Activated T-cell treated with anti-CD3 and anti-CD28 coated beads, Interleukin-2, amount 50 U/mL, for 4 hours (primary cell): ENCODE results near the gene PIGR. TPM values are rescaled to one million over a fixed set of nuclear protein-coding genes. Genes with fewer than 3 reads are reported as not detected.
A peak's percentile ranks its signal among the peaks of the same experiment; 100 is the strongest.

Experiments used
- ATAC-seq, 2 donors: fragments of 200-7000 bp; cut with Tn5 transposase; one replicate each; pipeline ENCODE4 v1.10.0; 2021
- DNase-seq: peaks from one replicate; pipeline ENCODE4 v3.0.0-alpha.2; 2020
- H3K27me3 Mint-ChIP-seq: one replicate; pipeline ENCODE4 v1.8.0; 2021; ENCODE audit warnings: low read depth, mixed read lengths
- H3K36me3 Mint-ChIP-seq: one replicate; pipeline ENCODE4 v1.8.0; 2022; ENCODE audit warnings: mixed read lengths; ENCODE audit not compliant: insufficient read depth
- H3K4me1 Mint-ChIP-seq: one replicate; pipeline ENCODE4 v1.8.0; 2021; ENCODE audit warnings: low read depth, mixed read lengths
- H3K4me3 Mint-ChIP-seq: one replicate; pipeline ENCODE4 v1.8.0; 2021; ENCODE audit warnings: mild to moderate bottlenecking, moderate library complexity, mixed read lengths
- H3K9me3 Mint-ChIP-seq: one replicate; pipeline ENCODE4 v1.8.0; 2021; ENCODE audit warnings: mixed read lengths
- total RNA-seq, 3 donors: library from RNA; stranded (reverse); gene quantifications; one replicate each; pipeline ENCODE4 v1.2.1, GENCODE V29; 2021

The PIGR gene, protein sequence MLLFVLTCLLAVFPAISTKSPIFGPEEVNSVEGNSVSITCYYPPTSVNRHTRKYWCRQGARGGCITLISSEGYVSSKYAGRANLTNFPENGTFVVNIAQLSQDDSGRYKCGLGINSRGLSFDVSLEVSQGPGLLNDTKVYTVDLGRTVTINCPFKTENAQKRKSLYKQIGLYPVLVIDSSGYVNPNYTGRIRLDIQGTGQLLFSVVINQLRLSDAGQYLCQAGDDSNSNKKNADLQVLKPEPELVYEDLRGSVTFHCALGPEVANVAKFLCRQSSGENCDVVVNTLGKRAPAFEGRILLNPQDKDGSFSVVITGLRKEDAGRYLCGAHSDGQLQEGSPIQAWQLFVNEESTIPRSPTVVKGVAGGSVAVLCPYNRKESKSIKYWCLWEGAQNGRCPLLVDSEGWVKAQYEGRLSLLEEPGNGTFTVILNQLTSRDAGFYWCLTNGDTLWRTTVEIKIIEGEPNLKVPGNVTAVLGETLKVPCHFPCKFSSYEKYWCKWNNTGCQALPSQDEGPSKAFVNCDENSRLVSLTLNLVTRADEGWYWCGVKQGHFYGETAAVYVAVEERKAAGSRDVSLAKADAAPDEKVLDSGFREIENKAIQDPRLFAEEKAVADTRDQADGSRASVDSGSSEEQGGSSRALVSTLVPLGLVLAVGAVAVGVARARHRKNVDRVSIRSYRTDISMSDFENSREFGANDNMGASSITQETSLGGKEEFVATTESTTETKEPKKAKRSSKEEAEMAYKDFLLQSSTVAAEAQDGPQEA
- total RNA-seq = 1 to 10 TPM; 1.6 to 3.0 (median 1.8) TPM

DNA sequence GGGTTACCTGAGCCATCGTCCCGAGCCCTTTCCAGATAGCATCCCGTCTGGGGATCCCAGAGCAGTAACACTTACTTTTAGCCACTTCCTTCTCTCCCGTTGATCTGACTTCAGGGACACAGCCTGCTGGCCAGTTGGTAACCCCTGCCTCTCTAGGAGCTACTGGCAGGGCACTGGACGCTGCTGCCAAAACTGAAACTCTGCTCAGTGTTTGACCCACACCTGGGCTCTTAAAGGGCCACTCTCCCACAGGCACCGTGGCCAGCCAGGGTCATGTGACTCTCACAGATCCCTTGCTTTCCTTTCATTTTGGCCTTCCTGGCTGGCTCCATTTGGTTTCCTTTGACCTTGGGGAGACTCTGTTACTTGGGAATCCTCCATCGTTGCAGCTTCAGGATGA, at the start of gene PIGR:
PIGR (minus strand) TSS at position 206 of the 400 bp plus-strand sequence. CDS start 5,935 bp downstream, outside the sequence.
- H3K4me3 Mint-ChIP-seq = no peak within 1 kb of the TSS
- no peaks in the 10 kb centered on the region for H3K27me3 Mint-ChIP-seq
- ATAC-seq (no peak), DNase-seq (no peak)
- no peaks in the 10 kb centered on the region for H3K36me3 Mint-ChIP-seq
- no peaks in the 10 kb centered on the region for H3K4me1 Mint-ChIP-seq
- H3K9me3 Mint-ChIP-seq = no peaks in the 10 kb centered on the region

DNA sequence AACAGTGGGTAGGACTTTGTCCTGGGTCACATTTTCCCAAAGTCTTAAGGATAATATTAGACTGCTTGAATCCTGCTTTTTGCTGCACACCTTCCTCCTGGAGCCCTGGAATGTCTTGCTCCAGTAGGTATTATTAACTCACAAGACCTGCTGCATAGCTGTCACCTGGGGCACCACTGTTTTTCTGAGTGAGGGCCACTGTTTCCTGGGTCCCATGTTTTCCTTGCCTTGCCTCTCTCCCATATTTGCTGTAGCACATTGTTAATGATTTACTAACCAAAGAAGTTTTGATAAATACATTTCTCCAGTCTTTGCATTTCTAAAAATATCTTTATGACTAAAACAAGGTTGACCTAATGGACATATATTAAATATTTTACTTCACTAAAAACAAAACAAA, 46.5 kb upstream of the PIGR start:
- DNase-seq (no peak), ATAC-seq (no peak)
- Mint-ChIP-seq H3K4me3 (no peak overlapping the region), H3K4me1 (no peaks in the 10 kb centered on the region), H3K27me3 (peaks cover 26% of the 10 kb centered on the region), H3K9me3 (no peaks in the 10 kb centered on the region), H3K36me3 (no peaks in the 10 kb centered on the region)

DNA sequence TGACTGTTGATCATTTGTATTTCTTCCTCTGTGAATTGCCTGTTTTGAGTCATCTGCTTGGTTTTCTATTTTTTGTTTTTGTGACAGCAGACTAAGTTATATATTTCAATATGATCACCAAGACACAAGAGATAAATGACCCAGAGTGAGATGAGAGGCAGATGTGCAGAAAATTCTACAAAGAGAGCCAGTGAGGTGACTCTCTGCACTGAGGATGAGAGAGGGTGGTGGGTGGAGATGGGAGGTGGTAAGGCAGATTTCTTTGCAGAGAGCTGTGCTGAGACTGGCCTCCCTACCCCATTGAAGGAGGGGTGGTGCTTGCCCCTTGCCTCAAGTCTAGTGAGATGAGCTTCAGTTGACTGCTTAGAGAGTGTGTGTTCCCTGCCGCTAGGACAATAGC, 41.6 kb upstream of the PIGR start:
- H3K27me3 Mint-ChIP-seq = peaks cover 23% of the 10 kb centered on the region
- no peak overlapping the region for H3K4me3 Mint-ChIP-seq
- DNase-seq = no peak
- no peaks in the 10 kb centered on the region for H3K4me1 Mint-ChIP-seq
- H3K36me3 Mint-ChIP-seq = no peaks in the 10 kb centered on the region
- no peaks in the 10 kb centered on the region for H3K9me3 Mint-ChIP-seq
- no peak for ATAC-seq

DNA sequence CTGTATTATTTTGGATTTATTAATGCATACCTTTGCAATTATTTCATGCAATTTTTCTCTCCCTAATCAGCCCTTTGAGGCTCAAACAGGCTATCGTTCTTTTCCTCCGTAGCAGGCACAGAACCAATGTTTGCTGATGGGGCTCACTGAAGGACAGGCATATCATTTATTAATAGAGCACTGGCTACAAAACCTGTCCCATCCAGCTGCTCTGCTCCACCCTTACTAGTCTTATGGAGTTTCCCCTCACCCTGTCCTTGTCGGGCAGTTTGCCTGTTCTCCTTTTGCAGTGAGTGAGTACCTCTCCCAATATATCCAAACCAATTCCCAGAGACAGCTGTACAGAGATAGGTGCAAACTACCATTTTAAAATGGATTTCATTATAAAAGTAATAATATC, 40.6 kb upstream of the PIGR start:
- DNase-seq = no peak
- ATAC-seq = no peak
- Mint-ChIP-seq H3K27me3 (peaks cover 15% of the 10 kb centered on the region), H3K4me1 (no peaks in the 10 kb centered on the region), H3K4me3 (no peak overlapping the region), H3K36me3 (no peaks in the 10 kb centered on the region), H3K9me3 (no peaks in the 10 kb centered on the region)

DNA sequence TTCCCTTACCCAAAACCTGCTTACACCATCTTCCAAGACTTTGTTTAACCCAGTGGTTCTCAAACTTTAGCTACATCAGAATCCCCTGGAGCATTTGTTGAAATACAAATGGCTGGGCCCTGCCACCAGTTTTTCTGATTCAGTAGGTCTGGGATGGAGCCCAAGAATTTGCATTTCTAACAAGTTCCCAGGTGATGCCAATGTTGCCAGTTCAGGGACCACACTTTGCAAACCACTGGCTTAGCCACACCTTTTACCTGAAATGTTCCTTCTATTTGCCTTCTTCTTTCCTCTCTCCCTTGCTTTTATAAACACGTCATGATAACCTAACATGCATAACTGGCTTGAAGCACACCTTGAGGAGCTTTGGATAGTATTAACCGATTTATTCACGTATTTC, 40.1 kb upstream of the PIGR start:
- no peak for DNase-seq
- Mint-ChIP-seq H3K36me3 (no peaks in the 10 kb centered on the region), H3K27me3 (peaks cover 12% of the 10 kb centered on the region), H3K9me3 (no peaks in the 10 kb centered on the region), H3K4me1 (no peaks in the 10 kb centered on the region), H3K4me3 (no peak overlapping the region)
- ATAC-seq = no peak

DNA sequence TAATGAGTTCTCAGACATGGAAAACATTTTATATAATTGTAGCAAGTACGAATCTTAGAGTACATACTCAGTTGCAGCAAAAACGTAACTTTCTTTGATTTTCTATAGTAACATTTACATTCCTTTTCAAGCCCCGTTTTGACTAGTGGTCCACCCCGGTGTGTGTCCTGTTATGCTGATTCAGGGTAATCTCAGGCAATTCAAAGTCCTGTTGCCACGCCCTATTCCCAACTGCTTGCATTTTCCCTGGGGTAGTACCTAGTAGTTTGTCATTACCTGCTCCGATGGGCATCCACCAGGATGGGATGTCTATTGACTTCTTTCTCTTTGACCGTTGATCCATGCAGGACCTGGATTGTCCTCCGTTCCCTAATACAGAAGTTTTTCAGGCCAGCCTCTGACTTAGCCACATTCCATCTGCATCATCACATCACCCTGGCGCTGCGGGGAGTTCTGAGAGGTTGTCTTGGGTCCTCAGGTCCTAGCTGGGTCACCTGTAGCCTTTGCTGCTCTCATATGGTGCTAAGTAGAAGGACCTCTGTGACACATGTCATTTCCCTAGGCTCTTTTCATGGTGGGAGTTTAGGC, 39.0 kb upstream of the PIGR start:
- DNase-seq (no peak), ATAC-seq (no peak)
- Mint-ChIP-seq H3K36me3 (no peaks in the 10 kb centered on the region), H3K9me3 (no peaks in the 10 kb centered on the region), H3K4me3 (no peak overlapping the region), H3K27me3 (peaks cover 12% of the 10 kb centered on the region), H3K4me1 (no peaks in the 10 kb centered on the region)

DNA sequence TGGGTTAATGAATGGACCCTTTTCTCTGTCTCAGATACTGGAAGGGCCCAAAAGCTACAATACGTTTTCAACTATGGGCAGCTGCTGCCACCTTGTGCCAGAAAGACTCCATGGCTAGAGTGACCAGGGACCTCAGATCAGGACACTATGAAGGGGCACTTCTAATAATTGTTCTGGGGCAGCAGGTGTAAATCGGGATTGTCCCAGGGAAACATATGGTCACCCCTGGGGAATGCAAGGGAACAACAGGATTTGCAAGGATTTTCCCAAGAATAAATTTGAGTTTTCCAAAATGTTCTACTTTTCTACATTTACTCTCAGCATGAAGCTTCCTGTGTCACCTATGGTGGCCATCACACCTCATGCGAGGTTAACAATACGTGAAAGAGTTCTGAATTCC, 36.0 kb upstream of the PIGR start:
- ATAC-seq = peak; percentile 70 to 81
- no peak overlapping the region for H3K4me3 Mint-ChIP-seq
- no peaks in the 10 kb centered on the region for H3K36me3 Mint-ChIP-seq
- no peaks in the 10 kb centered on the region for H3K4me1 Mint-ChIP-seq
- H3K27me3 Mint-ChIP-seq = peaks cover 9% of the 10 kb centered on the region
- H3K9me3 Mint-ChIP-seq = no peaks in the 10 kb centered on the region
- DNase-seq = peak; percentile 47

DNA sequence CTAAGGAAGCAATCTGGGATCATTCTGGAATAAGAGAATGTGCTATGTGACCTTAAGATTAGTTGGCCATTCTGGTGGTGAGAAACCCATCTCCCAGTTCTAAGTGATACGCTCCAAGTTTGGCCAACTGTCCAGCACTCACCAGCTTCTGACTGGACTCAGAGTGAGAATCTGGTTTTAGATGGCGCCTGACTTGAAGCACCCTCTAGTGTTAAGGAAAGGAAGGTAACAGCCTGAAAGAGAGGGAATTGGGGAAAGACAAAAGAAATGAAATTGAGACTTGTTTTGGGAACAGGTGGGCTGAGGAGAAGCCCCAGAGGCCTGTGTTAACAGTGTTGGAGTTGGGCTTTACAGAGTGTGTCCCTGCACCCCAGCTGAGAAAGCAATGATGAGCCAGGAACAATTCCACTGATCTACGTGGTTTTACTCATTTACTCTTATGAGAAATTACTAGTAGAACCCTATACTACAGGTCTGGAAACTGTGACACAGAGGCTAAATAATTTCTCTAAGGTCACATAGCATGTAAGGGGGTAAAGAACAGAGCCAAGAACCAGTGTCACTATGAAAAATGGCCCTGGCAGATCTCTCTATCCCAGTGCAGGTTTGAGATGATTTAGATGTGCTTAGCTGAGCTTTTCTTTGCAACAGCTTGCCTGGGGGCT, 33.2 kb upstream of the PIGR start:
- no peak overlapping the region for H3K4me3 Mint-ChIP-seq
- no peaks in the 10 kb centered on the region for H3K36me3 Mint-ChIP-seq
- no peaks in the 10 kb centered on the region for H3K4me1 Mint-ChIP-seq
- H3K9me3 Mint-ChIP-seq = no peaks in the 10 kb centered on the region
- DNase-seq (no peak), ATAC-seq (no peak)
- no peaks in the 10 kb centered on the region for H3K27me3 Mint-ChIP-seq

DNA sequence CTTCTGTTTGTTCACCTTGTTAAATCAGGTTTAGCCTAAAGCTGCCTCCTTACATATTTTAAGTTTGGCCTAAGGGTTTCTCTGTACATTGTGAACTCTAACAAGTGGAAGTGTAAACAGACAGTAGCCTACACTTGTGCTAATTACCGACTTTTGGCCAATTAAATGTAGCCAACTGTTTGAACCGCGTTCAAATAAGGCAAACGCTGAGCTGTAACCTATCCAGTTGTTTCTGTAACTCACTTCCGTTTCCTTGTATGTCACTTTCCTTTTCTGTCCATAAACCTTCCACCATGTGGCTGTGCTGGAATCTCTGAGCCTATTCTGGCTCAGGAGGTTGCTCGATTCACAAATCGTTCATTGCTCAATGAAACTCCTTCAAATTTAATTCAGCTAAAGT, 32.0 kb upstream of the PIGR start:
- Mint-ChIP-seq H3K9me3 (no peaks in the 10 kb centered on the region), H3K27me3 (no peaks in the 10 kb centered on the region), H3K4me1 (no peaks in the 10 kb centered on the region), H3K4me3 (no peak overlapping the region), H3K36me3 (no peaks in the 10 kb centered on the region)
- DNase-seq (no peak), ATAC-seq (no peak)

DNA sequence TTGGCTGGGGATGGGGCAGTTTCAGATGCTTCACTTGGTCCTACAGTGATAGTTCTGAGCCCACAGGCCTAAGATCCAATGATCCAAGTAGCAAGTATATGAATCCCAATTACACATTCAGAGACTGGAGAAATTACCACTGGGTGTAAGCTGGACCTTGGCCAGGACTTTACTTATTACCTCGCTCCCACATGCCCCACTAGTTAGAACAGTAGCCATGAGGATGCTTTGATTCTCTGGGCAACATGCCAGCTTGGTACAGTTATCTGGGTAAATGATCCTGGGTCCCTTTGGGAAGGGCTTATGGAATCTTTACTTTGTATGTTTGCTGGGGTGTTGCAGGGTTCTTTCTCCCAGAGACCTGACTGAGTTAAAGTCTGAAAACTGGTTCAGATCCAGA, 29.0 kb upstream of the PIGR start:
- DNase-seq (no peak), ATAC-seq (no peak)
- no peak overlapping the region for H3K4me3 Mint-ChIP-seq
- no peaks in the 10 kb centered on the region for H3K4me1 Mint-ChIP-seq
- no peaks in the 10 kb centered on the region for H3K36me3 Mint-ChIP-seq
- no peaks in the 10 kb centered on the region for H3K9me3 Mint-ChIP-seq
- peaks cover 3% of the 10 kb centered on the region for H3K27me3 Mint-ChIP-seq

DNA sequence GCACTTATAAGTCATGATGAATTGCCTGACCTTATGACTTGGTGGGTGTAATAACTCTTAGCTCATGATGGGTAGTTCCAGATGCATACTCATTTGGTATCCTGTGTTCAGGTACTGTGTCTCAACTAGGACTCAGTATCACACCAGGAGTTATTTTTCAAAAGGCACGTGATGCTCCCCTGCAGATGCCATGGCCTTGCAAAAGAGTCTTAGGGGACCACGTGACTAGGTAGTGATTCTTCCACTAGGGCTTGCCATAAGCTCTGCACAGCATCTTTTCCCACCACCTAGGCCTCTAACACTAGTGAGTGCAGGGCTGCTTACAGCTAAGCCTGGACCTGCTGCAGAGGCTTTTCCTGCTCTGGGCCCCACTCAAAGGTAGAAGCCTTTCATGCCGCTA, 27.9 kb upstream of the PIGR start:
- Mint-ChIP-seq H3K9me3 (no peaks in the 10 kb centered on the region), H3K36me3 (no peaks in the 10 kb centered on the region), H3K27me3 (peaks cover 3% of the 10 kb centered on the region), H3K4me3 (no peak overlapping the region), H3K4me1 (no peaks in the 10 kb centered on the region)
- ATAC-seq (no peak), DNase-seq (no peak)

DNA sequence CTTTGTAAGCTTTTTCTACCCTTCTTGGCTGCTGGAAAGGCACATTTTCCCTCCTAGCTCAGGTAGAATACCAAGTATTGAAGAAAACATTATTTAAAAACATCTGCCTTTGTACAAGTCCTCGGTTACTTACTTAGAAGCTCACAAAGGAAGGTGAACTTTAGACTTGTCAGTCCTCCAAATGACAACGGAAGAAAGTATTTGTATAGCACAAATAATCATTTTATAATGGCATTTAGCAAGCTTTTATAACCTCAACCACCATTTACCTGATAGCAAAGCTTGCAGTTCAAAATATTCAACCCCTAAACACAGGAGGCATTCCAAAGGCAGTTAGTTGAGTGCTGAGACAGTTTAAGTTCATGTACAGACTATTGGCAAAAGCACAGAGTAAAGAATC, 26.5 kb upstream of the PIGR start:
- H3K4me1 Mint-ChIP-seq = peaks cover 7% of the 10 kb centered on the region
- ATAC-seq (no peak), DNase-seq (no peak)
- H3K27me3 Mint-ChIP-seq = peaks cover 7% of the 10 kb centered on the region
- no peaks in the 10 kb centered on the region for H3K36me3 Mint-ChIP-seq
- no peak overlapping the region for H3K4me3 Mint-ChIP-seq
- H3K9me3 Mint-ChIP-seq = no peaks in the 10 kb centered on the region

DNA sequence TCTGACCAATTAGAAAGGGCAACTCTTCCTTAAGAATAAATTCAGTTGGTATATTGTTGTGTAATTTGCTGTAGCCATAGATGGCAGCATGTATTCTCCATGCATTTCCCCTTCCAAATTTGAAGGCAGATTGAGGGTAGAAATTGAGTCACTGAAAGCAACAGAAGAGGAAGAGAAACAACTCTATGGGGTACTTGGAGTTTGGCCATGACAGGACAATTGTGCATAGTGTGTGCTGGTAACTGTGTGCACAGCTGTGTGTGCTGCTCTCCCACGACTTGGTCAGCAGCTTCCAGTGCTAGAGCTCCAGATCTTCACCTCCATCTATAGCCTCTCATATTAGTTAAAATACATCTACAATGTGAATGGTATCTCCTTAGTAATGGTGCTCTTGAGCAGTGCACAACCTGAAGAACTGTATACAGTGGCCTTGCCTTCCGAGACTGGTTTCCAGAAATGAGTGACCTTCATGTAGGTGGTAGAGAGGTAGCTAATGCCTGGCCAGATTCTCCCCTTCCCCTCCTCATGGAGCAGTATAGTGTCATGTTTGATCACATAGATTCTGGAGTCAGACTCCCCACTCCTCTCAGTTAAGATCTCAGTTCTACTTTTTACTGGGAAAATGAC, 24.9 kb upstream of the PIGR start:
- no peaks in the 10 kb centered on the region for H3K9me3 Mint-ChIP-seq
- H3K4me3 Mint-ChIP-seq = no peak overlapping the region
- H3K36me3 Mint-ChIP-seq = no peaks in the 10 kb centered on the region
- DNase-seq (no peak), ATAC-seq (no peak)
- peaks cover 19% of the 10 kb centered on the region for H3K4me1 Mint-ChIP-seq
- H3K27me3 Mint-ChIP-seq = peaks cover 7% of the 10 kb centered on the region

DNA sequence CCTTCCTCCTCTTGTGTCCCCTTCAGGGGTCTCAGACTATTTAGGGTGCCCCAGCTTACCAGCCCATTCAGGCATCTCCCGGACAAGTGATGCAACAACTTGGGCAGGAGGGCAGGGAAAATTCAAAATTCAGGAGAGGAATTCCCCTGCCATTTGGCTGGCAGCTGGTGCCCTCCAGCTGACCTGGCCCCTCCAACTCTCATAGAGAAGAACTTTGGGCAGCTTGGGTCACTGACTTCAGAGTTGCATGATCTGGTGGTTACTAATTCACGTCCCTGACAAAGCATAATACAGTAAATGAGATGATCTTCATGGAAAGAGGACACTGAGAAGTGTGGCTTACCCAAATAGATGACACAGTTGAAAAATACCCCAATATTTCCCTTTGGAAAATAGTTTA, 24.2 kb upstream of the PIGR start, which contains the start of gene FCAMR:
FCAMR (minus strand) TSS at position 15 of the 400 bp plus-strand sequence. CDS start 335 bp downstream, outside the sequence.
- DNase-seq (no peak), ATAC-seq (no peak)
- no peak within 1 kb of the TSS for H3K4me3 Mint-ChIP-seq
- no peaks in the 10 kb centered on the region for H3K9me3 Mint-ChIP-seq
- peaks cover 7% of the 10 kb centered on the region for H3K27me3 Mint-ChIP-seq
- no peaks in the 10 kb centered on the region for H3K36me3 Mint-ChIP-seq
- peaks cover 22% of the 10 kb centered on the region for H3K4me1 Mint-ChIP-seq
